ENCODE results near the gene TMEM81. TPM values are rescaled to one million over a fixed set of nuclear protein-coding genes. Genes with fewer than 3 reads are reported as not detected.

The TMEM81 gene
- total and polyA plus RNA-seq, 10 of the 15 experiments (the other 5 are each of a cell fraction or from before 2014, with no cell fraction given), result 0.62 to 2.2 (median 1.1) TPM

- ATAC-seq (no peak), FAIRE-seq (no peak), DNase-seq (ENCODE audit: low read depth, low spot score) (no peak)
- Histone ChIP-seq H3K9ac (ENCODE audit: control insufficient read depth, insufficient read depth, low read length) (no peak overlapping the region), H3K4me1 (ENCODE audit: control insufficient read depth, insufficient read depth, low read length) (no peaks in the 10 kb centered on the region), H3K27ac (ENCODE audit: control insufficient read depth, insufficient read depth) (no peak overlapping the region), H4K20me1 (ENCODE audit: control insufficient read depth, insufficient read depth) (no peaks in the 10 kb centered on the region), H3K79me2 (ENCODE audit: control insufficient read depth, insufficient read depth, low read length) (no peaks in the 10 kb centered on the region), H3K9me3 (replicated peaks; ENCODE audit: control insufficient read depth, insufficient read depth, low read length) (no peaks in the 10 kb centered on the region), H3K4me3 (no peak overlapping the region), H2AFZ (ENCODE audit: control insufficient read depth, low read depth, low read length) (no peak overlapping the region), H3K27me3 (replicated peaks in 1 of 2; ENCODE audit: control insufficient read depth in 2 of 2, insufficient read depth in 2 of 2, low read length in 1 of 2) (peaks cover 0 to 15% of the 10 kb centered on the region in 2 experiments), H3K4me2 (ENCODE audit: control insufficient read depth, insufficient read depth) (no peak overlapping the region), H3K36me3 (ENCODE audit: control insufficient read depth in 2 of 2, insufficient read depth in 2 of 2, low read length in 1 of 2) (no peaks in the 10 kb centered on the region)
- 1% methylated on average over 4 of the region's 4 CpGs for WGBS (ENCODE audit: insufficient coverage, insufficient replicate concordance, low lambda C conversion rate, missing lambda C conversion rate)
- ChIA-PET CTCF (interaction anchor here (0.8 to 2.6 kb wide), 3 partner anchors 20 to 215 kb away, joined by 3 to 12 read pairs (median 3); no protein-coding TSS in a partner anchor), POLR2A (no interaction called here), SMC1A (ENCODE audit: uncharacterized antibody, unreplicated experiment) (no interaction called here), RAD21 (ENCODE audit: unreplicated experiment) (no interaction called here)
- no peak for TF ChIP-seq CBX5 (IDR thresholded peaks at IDR 0.05; ENCODE audit: low read depth)
- no peak for TF ChIP-seq USF2 (IDR thresholded peaks at IDR 0.05; ENCODE audit: borderline replicate concordance, low read depth, low read length)
- no peak for TF ChIP-seq MXI1 (IDR thresholded peaks at IDR 0.05; ENCODE audit: low read depth, low read length)
- TF ChIP-seq CBFB (IDR thresholded peaks at IDR 0.05; ENCODE audit: low read depth), result no peak
- no peak for TF ChIP-seq SMAD1 (IDR thresholded peaks at IDR 0.05; ENCODE audit: low read depth, partially characterized antibody)
- no peak for TF ChIP-seq RBBP5 (conservative IDR thresholded peaks at IDR 0.05)
- TF ChIP-seq SPI1 (IDR thresholded peaks at IDR 0.05; ENCODE audit: borderline replicate concordance, insufficient read depth, low read depth, low read length), result no peak
- intact Hi-C loops (cut with micrococcal nuclease; ENCODE audit: unreplicated experiment) (no loop called here), in situ Hi-C loops (cut with MboI) (no loop called here)
- no TSS peak for BruUV-seq (replicated peaks)
Observed at GRCh38 chr1:205041001-205041715, 43.1 kb downstream of the TMEM81 start.

Data from GM12878 (cell line).